CD14-positive monocyte (primary cell): ENCODE results near the gene TFR2. TPM values are rescaled to one million over a fixed set of nuclear protein-coding genes. Genes with fewer than 3 reads are reported as not detected.
A peak's percentile ranks its signal among the peaks of the same experiment; 100 is the strongest.

ENCODE experiments used
- DNase-seq, 3 donors: peaks; one replicate each; pipeline ENCODE4 v3.0.0-alpha.2; 2011 to 2022
- H2AFZ ChIP-seq: 2 replicates; pipeline ENCODE4 v1.6.0; 2012; ENCODE audit warnings: mild to moderate bottlenecking, low read depth, low read length, inconsistent platforms; ENCODE audit not compliant: insufficient read depth, poor library complexity, severe bottlenecking
- H3K27ac ChIP-seq, 2 donors: 1 replicate in 1 of 2; 2 replicates in 1 of 2; pipeline ENCODE4 v1.5.1; 2012 to 2013; ENCODE audit warnings: low read length in 2 of 2, control low read depth in 1 of 2, inconsistent platforms in 1 of 2, low read depth in 1 of 2, mild to moderate bottlenecking in 1 of 2
- H3K27me3 ChIP-seq, 2 donors: one replicate each; pipeline versions ENCODE4 v1.6.0 to v1.6.1; 2011 to 2013; ENCODE audit warnings: low read length in 2 of 2; ENCODE audit not compliant: control insufficient read depth in 2 of 2, insufficient read depth in 2 of 2
- H3K36me3 ChIP-seq, 2 donors: replicated peaks in 1 of 2; 1 replicate in 1 of 2; 2 replicates in 1 of 2; pipeline versions ENCODE4 v1.5.1 to v1.6.1; 2012 to 2013; ENCODE audit warnings: low read length in 2 of 2, control low read depth in 1 of 2, inconsistent platforms in 1 of 2, mild to moderate bottlenecking in 1 of 2; ENCODE audit not compliant: insufficient read depth in 2 of 2, control insufficient read depth in 1 of 2
- H3K4me1 ChIP-seq, 2 donors: 1 replicate in 1 of 2; 2 replicates in 1 of 2; pipeline versions ENCODE4 v1.5.1 to v1.6.1; 2012 to 2013; ENCODE audit warnings: low read length in 2 of 2, control low read depth in 1 of 2, inconsistent platforms in 1 of 2, mild to moderate bottlenecking in 1 of 2, moderate library complexity in 1 of 2; ENCODE audit not compliant: insufficient read depth in 2 of 2, control insufficient read depth in 1 of 2
- H3K4me2 ChIP-seq: replicated peaks from 2 replicates; pipeline ENCODE3; 2012; ENCODE audit warnings: low read length, moderate library complexity, mild to moderate bottlenecking; ENCODE audit not compliant: poor library complexity, severe bottlenecking; ENCODE audit errors: extremely low read depth
- H3K4me3 ChIP-seq, 3 experiments: fragments of 200-600 bp in 1 of 3; sonication (generic) in 1 of 3; replicated peaks in 1 of 3; 1 replicate in 2 of 3; 2 replicates in 1 of 3; pipeline ENCODE4 v1.5.1; 2011 to 2013; ENCODE audit warnings: low read length in 3 of 3, mild to moderate bottlenecking in 3 of 3, control low read depth in 2 of 3, low read depth in 2 of 3, inconsistent platforms in 1 of 3, moderate library complexity in 1 of 3
- H3K79me2 ChIP-seq: 2 replicates; pipeline ENCODE4 v1.6.0; 2012; ENCODE audit warnings: mild to moderate bottlenecking, control low read depth, inconsistent platforms, low read length, moderate library complexity; ENCODE audit not compliant: insufficient read depth
- H3K9ac ChIP-seq: 2 replicates; pipeline ENCODE4 v1.6.0; 2017; ENCODE audit warnings: low read length, mild to moderate bottlenecking; ENCODE audit not compliant: insufficient read depth, poor library complexity, severe bottlenecking
- H3K9me3 ChIP-seq, 2 donors: replicated peaks in 1 of 2; 1 replicate in 1 of 2; 2 replicates in 1 of 2; pipeline versions ENCODE4 v1.5.1 to v1.6.1; 2012 to 2013; ENCODE audit warnings: low read length in 2 of 2, control low read depth in 1 of 2; ENCODE audit not compliant: control insufficient read depth in 1 of 2, insufficient read depth in 1 of 2
- H4K20me1 ChIP-seq: 2 replicates; pipeline ENCODE4 v1.6.0; 2012; ENCODE audit warnings: mild to moderate bottlenecking, low read length, control low read depth, moderate library complexity; ENCODE audit not compliant: insufficient read depth
- H3K27ac Mint-ChIP-seq, 7 donors: one replicate each; pipeline ENCODE4 v1.8.0; 2020; ENCODE audit warnings: mild to moderate bottlenecking in 7 of 7, mixed read lengths in 7 of 7, moderate library complexity in 6 of 7, inconsistent platforms in 2 of 7
- H3K27me3 Mint-ChIP-seq, 3 donors: one replicate each; pipeline ENCODE4 v1.8.0; 2021 to 2022; ENCODE audit warnings: low read depth in 3 of 3, mild to moderate bottlenecking in 3 of 3, mixed read lengths in 3 of 3, moderate library complexity in 3 of 3, inconsistent platforms in 1 of 3
- H3K36me3 Mint-ChIP-seq, 2 donors: one replicate each; pipeline ENCODE4 v1.8.0; 2020; ENCODE audit warnings: mixed read lengths in 2 of 2, inconsistent platforms in 1 of 2, mild to moderate bottlenecking in 1 of 2
- H3K4me1 Mint-ChIP-seq: one replicate; pipeline ENCODE4 v1.8.0; 2020; ENCODE audit warnings: mild to moderate bottlenecking, mixed read lengths
- H3K4me3 Mint-ChIP-seq, 2 donors: one replicate each; pipeline ENCODE4 v1.8.0; 2020; ENCODE audit warnings: mild to moderate bottlenecking in 2 of 2, mixed read lengths in 2 of 2, moderate library complexity in 1 of 2
- H3K9me3 Mint-ChIP-seq, 7 donors: one replicate each; pipeline ENCODE4 v1.8.0; 2020 to 2022; ENCODE audit warnings: mixed read lengths in 7 of 7, mild to moderate bottlenecking in 6 of 7, moderate library complexity in 6 of 7, inconsistent platforms in 2 of 7
- CTCF ChIP-seq: fragments of 200-600 bp; IDR thresholded peaks from one replicate; pipeline ENCODE4 v1.8.0; 2022; ENCODE audit warnings: antibody characterized with exemption, mild to moderate bottlenecking
- WGBS: methylation state at CpG from one replicate; pipeline ENCODE4 v1.1.5; 2013; ENCODE audit warnings: missing lambda C conversion rate; ENCODE audit not compliant: insufficient coverage; 5-methylcytosine and 5-hydroxymethylcytosine counted together
- intact Hi-C, 2 donors: fragments of 100-400 bp; cut with micrococcal nuclease; formaldehyde crosslinking; loops; one replicate each; pipeline versions ENCODE4 v1.15.0 to v1.15.1; 2023
- polyA plus RNA-seq, 3 donors: library from polyadenylated mRNA; depleted of rRNA in 1 of 3; unstranded in 2 of 3; stranded (reverse) in 1 of 3; fragments of 300-500 nt in 2 of 3; fragments of >200 nt in 1 of 3; fragmentation: Illumina TruSeq in 2 of 3; gene quantifications; 1 replicate in 2 of 3; 2 replicates in 1 of 3; pipeline ENCODE4 v1.2.3, GENCODE V29; 2012 to 2021

TFR2 gene
- polyA plus RNA-seq, 3 donors: 0.79 to 1.4 TPM; not detected in 1

- Histone ChIP-seq H3K27ac (no peak overlapping the region), H3K36me3 (no peaks in the 10 kb centered on the region), H3K9me3 (no peaks in the 10 kb centered on the region), H3K4me1 (peaks cover 12 to 15% of the 10 kb centered on the region in 2 donors), H4K20me1 (peaks cover 7% of the 10 kb centered on the region), H3K4me2 (no peak overlapping the region), H2AFZ (peak overlapping the region; percentile 13), H3K79me2 (peaks cover 8% of the 10 kb centered on the region), H3K9ac (no peak overlapping the region), H3K27me3 (peaks cover 0 to 14% of the 10 kb centered on the region in 2 donors), H3K4me3 (no peak overlapping the region)
- peaks cover 0 to 3% (median 0%) of the 10 kb centered on the region in 7 donors for H3K9me3 Mint-ChIP-seq
- peak overlapping the region; percentile 52 to 78 for H3K4me3 Mint-ChIP-seq
- peak overlapping the region in 1 of 7 donors; percentile 52 for H3K27ac Mint-ChIP-seq
- no peak for TF ChIP-seq CTCF
- WGBS: 17% methylated on average over 8 of the region's 20 CpGs
- peaks cover 12 to 25% (median 20%) of the 10 kb centered on the region in 3 donors for H3K27me3 Mint-ChIP-seq
- intact Hi-C loops: no loop called here
- H3K4me1 Mint-ChIP-seq: peaks cover 18% of the 10 kb centered on the region
- no peak for DNase-seq
- peaks cover 0 to 3% of the 10 kb centered on the region in 2 donors for H3K36me3 Mint-ChIP-seq
Measured at GRCh38 chr7:100590077-100590737, 51.1 kb downstream of the TFR2 start.

DNA sequence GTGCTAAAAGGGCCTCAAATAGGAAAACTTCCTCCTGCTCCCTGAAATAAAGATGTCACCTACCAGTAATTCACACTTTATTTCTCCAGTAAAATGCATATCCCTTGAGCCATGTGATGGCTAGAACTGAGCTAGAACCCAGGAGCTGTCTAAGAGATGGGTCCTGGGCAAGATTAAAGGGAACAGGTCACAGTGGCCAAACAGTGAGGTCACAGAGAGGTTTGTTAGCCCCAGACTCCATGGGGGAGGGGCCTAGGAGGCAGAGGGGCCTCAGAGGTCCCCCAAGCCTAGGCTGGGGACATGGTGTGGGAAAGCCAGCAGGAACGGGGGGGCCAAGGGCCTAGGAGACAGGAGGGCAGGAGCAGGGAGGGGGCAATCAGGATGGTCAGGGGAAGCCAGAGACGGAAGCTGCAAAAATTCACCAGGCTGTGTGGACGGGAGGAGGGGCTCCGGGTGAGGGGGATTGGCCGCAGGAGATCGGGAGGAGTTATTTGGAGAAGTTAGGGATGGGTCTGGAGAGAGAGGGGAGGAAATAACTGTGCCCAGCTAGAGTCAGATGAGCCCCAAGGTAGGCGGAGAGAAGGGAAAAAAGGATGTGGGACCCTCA, 51.9 kb downstream of the TFR2 start:
- Histone ChIP-seq H3K79me2 (peaks cover 16% of the 10 kb centered on the region), H3K27ac (no peak overlapping the region), H3K9me3 (no peaks in the 10 kb centered on the region), H4K20me1 (peaks cover 14% of the 10 kb centered on the region), H3K4me1 (peaks cover 20 to 23% of the 10 kb centered on the region in 2 donors), H3K36me3 (no peaks in the 10 kb centered on the region), H3K4me2 (no peak overlapping the region), H3K4me3 (no peak overlapping the region), H3K27me3 (peaks cover 0 to 14% of the 10 kb centered on the region in 2 donors), H3K9ac (no peak overlapping the region), H2AFZ (no peak overlapping the region)
- peaks cover 0 to 3% (median 0%) of the 10 kb centered on the region in 7 donors for H3K9me3 Mint-ChIP-seq
- 63% methylated on average over 7 of the region's 7 CpGs for WGBS
- H3K4me3 Mint-ChIP-seq: no peak overlapping the region
- intact Hi-C loops: loop anchor here in 1 of 2 donors (5.0 to 10.0 kb wide), 2 partner anchors 52 to 655 kb away; partner anchors contain the start of genes AGFG2 and FIS1
- no peak for DNase-seq
- peaks cover 3 to 5% of the 10 kb centered on the region in 2 donors for H3K36me3 Mint-ChIP-seq
- TF ChIP-seq CTCF: no peak
- peaks cover 11 to 25% (median 20%) of the 10 kb centered on the region in 3 donors for H3K27me3 Mint-ChIP-seq
- no peak overlapping the region for H3K27ac Mint-ChIP-seq
- H3K4me1 Mint-ChIP-seq: peaks cover 25% of the 10 kb centered on the region
